Measurements from ENCODE around the gene FAM114A1. TPM values are rescaled to one million over a fixed set of nuclear protein-coding genes. Genes with fewer than 3 reads are reported as not detected.
"Not testable (repeated sequence)": the region's sequence is repeated elsewhere in the genome, so short reads cannot be mapped to it uniquely, and the experiment has no call there.

The FAM114A1 gene
- total RNA-seq, 2 donors from 2014 or later: 76.3 to 88.3 TPM

- no peak for DNase-seq
- no peak for TF ChIP-seq CTCF (IDR thresholded peaks at IDR 0.05)
- Histone ChIP-seq H3K4me3 (no peak overlapping the region), H3K27me3 (no peaks in the 10 kb centered on the region), H3K9ac (ENCODE audit: low read depth in 2 of 2, low read length in 2 of 2) (no peak overlapping the region), H3K36me3 (peaks cover 9% of the 10 kb centered on the region), H3K4me1 (no peaks in the 10 kb centered on the region), H3K27ac (no peak overlapping the region), H3K9me3 (no peaks in the 10 kb centered on the region)
- intact Hi-C loops (cut with DNase I): no loop called here
Measured at GRCh38 chr4:38909015-38909414, 41.4 kb downstream of the FAM114A1 start.

- H3K9ac ChIP-seq (ENCODE audit: low read depth in 2 of 2, low read length in 2 of 2): no peak overlapping the region
- H3K4me3 ChIP-seq: no peak overlapping the region
- H3K27me3 ChIP-seq: no peaks in the 10 kb centered on the region
- intact Hi-C loops (cut with DNase I): no loop called here
- no peak overlapping the region for H3K27ac ChIP-seq
- no peaks in the 10 kb centered on the region for H3K9me3 ChIP-seq
- no peak for DNase-seq
- no peak for TF ChIP-seq CTCF (IDR thresholded peaks at IDR 0.05)
- H3K4me1 ChIP-seq: no peaks in the 10 kb centered on the region
- peaks cover 9% of the 10 kb centered on the region for H3K36me3 ChIP-seq
Measured at GRCh38 chr4:38911257-38911656, 43.7 kb downstream of the FAM114A1 start.

GRCh38 chr4:38914854-38915253, 47.2 kb downstream of the FAM114A1 start:
- no peak overlapping the region for H3K27ac ChIP-seq
- H3K9me3 ChIP-seq: no peaks in the 10 kb centered on the region
- H3K9ac ChIP-seq (ENCODE audit: low read depth in 2 of 2, low read length in 2 of 2): no peak overlapping the region
- no peak for DNase-seq
- H3K36me3 ChIP-seq: peaks cover 3% of the 10 kb centered on the region
- no peaks in the 10 kb centered on the region for H3K4me1 ChIP-seq
- no peak overlapping the region for H3K4me3 ChIP-seq
- intact Hi-C loops (cut with DNase I): no loop called here
- no peaks in the 10 kb centered on the region for H3K27me3 ChIP-seq
- TF ChIP-seq CTCF (IDR thresholded peaks at IDR 0.05): no peak

GRCh38 chr4:38916267-38916666, 48.7 kb downstream of the FAM114A1 start:
- H3K27me3 ChIP-seq; H3K9me3 ChIP-seq; intact Hi-C loops (cut with DNase I); H3K4me1 ChIP-seq; DNase-seq; H3K27ac ChIP-seq; H3K4me3 ChIP-seq; H3K36me3 ChIP-seq; H3K9ac ChIP-seq (ENCODE audit: low read depth in 2 of 2, low read length in 2 of 2): not testable (repeated sequence)

GRCh38 chr4:38917481-38918025, 49.9 kb downstream of the FAM114A1 start:
- Histone ChIP-seq H3K4me1 (no peaks in the 10 kb centered on the region), H3K27ac (no peak overlapping the region), H3K9me3 (no peaks in the 10 kb centered on the region), H3K9ac (ENCODE audit: low read depth in 2 of 2, low read length in 2 of 2) (no peak overlapping the region), H3K4me3 (no peak overlapping the region), H3K36me3 (peaks cover 10% of the 10 kb centered on the region), H3K27me3 (no peaks in the 10 kb centered on the region)
- TF ChIP-seq CTCF (IDR thresholded peaks at IDR 0.05): no peak
- intact Hi-C loops (cut with DNase I): no loop called here
- DNase-seq: no peak

GRCh38 chr4:38919494-38919893, 51.9 kb downstream of the FAM114A1 start:
- H3K4me1 ChIP-seq: no peaks in the 10 kb centered on the region
- no peak for DNase-seq
- intact Hi-C loops (cut with DNase I): no loop called here
- H3K27me3 ChIP-seq: no peaks in the 10 kb centered on the region
- TF ChIP-seq CTCF (IDR thresholded peaks at IDR 0.05): no peak
- no peak overlapping the region for H3K4me3 ChIP-seq
- peaks cover 12% of the 10 kb centered on the region for H3K36me3 ChIP-seq
- H3K27ac ChIP-seq: no peak overlapping the region
- no peak overlapping the region for H3K9ac ChIP-seq (ENCODE audit: low read depth in 2 of 2, low read length in 2 of 2)
- no peaks in the 10 kb centered on the region for H3K9me3 ChIP-seq

Data from colonic mucosa (tissue), 4 donors.